ENCODE data around the gene SCN3B. TPM values are rescaled to one million over a fixed set of nuclear protein-coding genes. Genes with fewer than 3 reads are reported as not detected.

Gene SCN3B
- total and polyA plus RNA-seq, 2 of the 4 experiments (the other 2 are of a cell fraction): under 0.01 to 0.03 TPM

GRCh38 chr11:123616505-123617198 lies 37.8 kb downstream of the SCN3B start (continued):
- TF ChIP-seq FOS (IDR thresholded peaks at IDR 0.05; ENCODE audit: low read depth, low read length): peak; percentile 73
- TF ChIP-seq CEBPB (IDR thresholded peaks at IDR 0.05; ENCODE audit: low read depth, low read length): peak; percentile 55

GRCh38 chr11:123611698-123612097 lies 42.7 kb downstream of the SCN3B start:
- no peak overlapping the region for H3K9ac ChIP-seq (ENCODE audit: low read depth, low read length)
- DNase-seq (no peak), ATAC-seq (ENCODE audit: low read depth) (no peak)
- no peak overlapping the region for H2AFZ ChIP-seq (replicated peaks; ENCODE audit: low read length, poor library complexity)
- CTCF ChIA-PET: interaction anchor here (0.6 kb wide), 1 partner anchor 340 kb away, joined by 8 read pairs; no protein-coding TSS in a partner anchor
- BruUV-seq (replicated peaks): no TSS peak
- no peak overlapping the region for H2AK5ac ChIP-seq (ENCODE audit: low read depth, low read length)
- H4K20me1 ChIP-seq (ENCODE audit: insufficient read depth, low read length): no peaks in the 10 kb centered on the region
- in situ Hi-C loops (cut with MboI; ENCODE audit: low sequenced_read_pairs) (no loop called here), dilution Hi-C loops (cut with HindIII; ENCODE audit: low sequenced_read_pairs, unreplicated experiment) (no loop called here), intact Hi-C loops (cut with micrococcal nuclease) (no loop called here)
- H2BK15ac ChIP-seq (ENCODE audit: low read depth, low read length): no peak overlapping the region
- no peaks in the 10 kb centered on the region for H3K9me3 ChIP-seq (ENCODE audit: control insufficient read depth, insufficient read depth, low read length)
- H3K14ac ChIP-seq (replicated peaks; ENCODE audit: low read depth, low read length): no peak overlapping the region
- no peak overlapping the region for H3K4me2 ChIP-seq (ENCODE audit: low read depth, low read length)
- H4K8ac ChIP-seq (ENCODE audit: low read depth in 2 of 2, low read length in 2 of 2): no peak overlapping the region
- POLR2A ChIA-PET (ENCODE audit: unreplicated experiment): no interaction called here
- no peak overlapping the region for H3K18ac ChIP-seq (ENCODE audit: low read depth, low read length)
- H3K36me3 ChIP-seq (ENCODE audit: control insufficient read depth, insufficient read depth, low read length): peaks cover 12% of the 10 kb centered on the region
- no peak overlapping the region for H3K27ac ChIP-seq (ENCODE audit: insufficient read depth, low read length)
- H3K79me1 ChIP-seq (ENCODE audit: low read depth in 1 of 2, low read length in 2 of 2): no peaks in the 10 kb centered on the region
- no peaks in the 10 kb centered on the region for H3K9me1 ChIP-seq (ENCODE audit: insufficient read depth, low read length)
- no peak overlapping the region for H3K56ac ChIP-seq (ENCODE audit: extremely low read depth, insufficient read depth, low read length)
- 80% methylated on average over 2 of the region's 4 CpGs; no CpG with 5 or more reads in 1 of the 2 experiments for WGBS, 2 experiments (ENCODE audit: extremely low coverage in 2 of 2, insufficient read length in 1 of 2)
- H4K5ac ChIP-seq (ENCODE audit: low read depth, low read length): no peak overlapping the region
- no peak overlapping the region for H3K4me3 ChIP-seq (ENCODE audit: insufficient read depth, low read depth, low read length)
- H4K91ac ChIP-seq (ENCODE audit: insufficient read depth, low read depth, low read length): no peak overlapping the region
- H2BK5ac ChIP-seq (ENCODE audit: low read depth, low read length, poor library complexity, severe bottlenecking): no peak overlapping the region
- H2BK20ac ChIP-seq (ENCODE audit: low read depth, low read length): no peak overlapping the region
- H3K23ac ChIP-seq (ENCODE audit: low read depth, low read length): no peak overlapping the region
- H3K4ac ChIP-seq (ENCODE audit: low read depth, low read length): no peak overlapping the region
- no peaks in the 10 kb centered on the region for H3K27me3 ChIP-seq (ENCODE audit: control insufficient read depth, insufficient read depth, low read length)
- H2AK9ac ChIP-seq (replicated peaks; ENCODE audit: low read depth, low read length, poor library complexity): no peak overlapping the region
- peaks cover under 1% of the 10 kb centered on the region for H3K4me1 ChIP-seq (ENCODE audit: control insufficient read depth, insufficient read depth, low read length)
- no peak overlapping the region for H2BK120ac ChIP-seq (ENCODE audit: low read depth, low read length)
- TF ChIP-seq MAFK (IDR thresholded peaks at IDR 0.05; ENCODE audit: low read depth, low read length) (no peak), CEBPB (IDR thresholded peaks at IDR 0.05; ENCODE audit: low read depth, low read length) (no peak), SMC3 (IDR thresholded peaks at IDR 0.05; ENCODE audit: low read depth, low read length) (no peak), ELK1 (IDR thresholded peaks at IDR 0.05; ENCODE audit: borderline replicate concordance, low read depth, low read length) (no peak), MXI1 (IDR thresholded peaks at IDR 0.05; ENCODE audit: borderline replicate concordance, low read depth, low read length) (no peak), NFE2L2 (IDR thresholded peaks at IDR 0.05; ENCODE audit: low read depth, low read length) (no peak), POLR2A (IDR thresholded peaks at IDR 0.05; ENCODE audit: low read depth, low read length) (no peak), FOS (IDR thresholded peaks at IDR 0.05; ENCODE audit: low read depth, low read length) (no peak), USF2 (IDR thresholded peaks at IDR 0.05; ENCODE audit: low read depth, low read length) (no peak), RFX5 (IDR thresholded peaks at IDR 0.05; ENCODE audit: low read depth, low read length) (no peak), CTCF (conservative IDR thresholded peaks at IDR 0.05; ENCODE audit: low read depth, low read length) (no peak), RAD21 (IDR thresholded peaks at IDR 0.05; ENCODE audit: low read length) (no peak), RCOR1 (IDR thresholded peaks at IDR 0.05; ENCODE audit: insufficient replicate concordance, low read length) (no peak)
